ENCODE results near the gene SGMS1. TPM values are rescaled to one million over a fixed set of nuclear protein-coding genes. Genes with fewer than 3 reads are reported as not detected.

SGMS1 gene
- total RNA-seq, 4 donors from 2014 or later = 28.3 to 44.5 (median 41.7) TPM

DNA sequence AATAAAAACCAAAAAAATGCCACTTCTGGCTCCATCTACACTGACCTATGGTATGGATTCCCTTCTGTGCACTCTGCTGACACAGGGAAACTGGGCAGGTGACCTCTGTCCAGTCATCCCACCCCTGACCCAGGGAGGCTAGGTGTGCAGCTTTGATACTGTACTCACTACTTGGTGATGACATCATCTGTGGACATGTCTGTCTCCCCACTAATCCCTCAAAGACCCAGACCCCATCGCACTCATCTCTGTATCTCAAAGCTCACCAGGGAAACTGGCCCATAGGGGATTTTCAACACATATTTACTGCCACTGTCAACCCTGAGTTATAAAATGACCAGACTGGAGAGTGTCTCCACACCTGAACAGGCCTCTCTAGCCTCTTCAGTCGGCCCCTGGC is 10.6 kb downstream of the SGMS1 start:
- H3K27ac ChIP-seq = no peak overlapping the region
- in situ Hi-C loops (cut with MboI; ENCODE audit: low pct_ligation_motif_present in 1 of 4, low pct_unique_long_range_greater_than_20kb in 1 of 4, low sequenced_read_pairs in 3 of 4) = loop anchor here in 3 of 4 donors (25.0 kb wide), 2 partner anchors 201 to 1076 kb away; partner anchors contain the start of gene ERCC6 (in 1 of the 3)
- intact Hi-C loops (cut with DNase I; ENCODE audit: low total_unique reads) = no loop called here
- DNase-seq = no peak
- TF ChIP-seq, protein P1, sequence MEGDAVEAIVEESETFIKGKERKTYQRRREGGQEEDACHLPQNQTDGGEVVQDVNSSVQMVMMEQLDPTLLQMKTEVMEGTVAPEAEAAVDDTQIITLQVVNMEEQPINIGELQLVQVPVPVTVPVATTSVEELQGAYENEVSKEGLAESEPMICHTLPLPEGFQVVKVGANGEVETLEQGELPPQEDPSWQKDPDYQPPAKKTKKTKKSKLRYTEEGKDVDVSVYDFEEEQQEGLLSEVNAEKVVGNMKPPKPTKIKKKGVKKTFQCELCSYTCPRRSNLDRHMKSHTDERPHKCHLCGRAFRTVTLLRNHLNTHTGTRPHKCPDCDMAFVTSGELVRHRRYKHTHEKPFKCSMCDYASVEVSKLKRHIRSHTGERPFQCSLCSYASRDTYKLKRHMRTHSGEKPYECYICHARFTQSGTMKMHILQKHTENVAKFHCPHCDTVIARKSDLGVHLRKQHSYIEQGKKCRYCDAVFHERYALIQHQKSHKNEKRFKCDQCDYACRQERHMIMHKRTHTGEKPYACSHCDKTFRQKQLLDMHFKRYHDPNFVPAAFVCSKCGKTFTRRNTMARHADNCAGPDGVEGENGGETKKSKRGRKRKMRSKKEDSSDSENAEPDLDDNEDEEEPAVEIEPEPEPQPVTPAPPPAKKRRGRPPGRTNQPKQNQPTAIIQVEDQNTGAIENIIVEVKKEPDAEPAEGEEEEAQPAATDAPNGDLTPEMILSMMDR (IDR thresholded peaks at IDR 0.05) = no peak
- TF ChIP-seq POLR2AphosphoS5 (IDR thresholded peaks at IDR 0.05) (no peak), POLR2A (IDR thresholded peaks at IDR 0.05) (no peak)
- WGBS, 2 donors (ENCODE audit: low coverage in 1 of 2) = 69% methylated on average over 2 of the region's 2 CpGs; no CpG with 5 or more reads in 1 of the 2 donors
- H3K27me3 ChIP-seq = no peaks in the 10 kb centered on the region
- H3K4me3 ChIP-seq = no peak overlapping the region
- H3K9me3 ChIP-seq = no peaks in the 10 kb centered on the region
- H3K4me1 ChIP-seq = peaks cover 0 to 13% (median 5%) of the 10 kb centered on the region in 4 donors
- H3K36me3 ChIP-seq = no peaks in the 10 kb centered on the region

DNA sequence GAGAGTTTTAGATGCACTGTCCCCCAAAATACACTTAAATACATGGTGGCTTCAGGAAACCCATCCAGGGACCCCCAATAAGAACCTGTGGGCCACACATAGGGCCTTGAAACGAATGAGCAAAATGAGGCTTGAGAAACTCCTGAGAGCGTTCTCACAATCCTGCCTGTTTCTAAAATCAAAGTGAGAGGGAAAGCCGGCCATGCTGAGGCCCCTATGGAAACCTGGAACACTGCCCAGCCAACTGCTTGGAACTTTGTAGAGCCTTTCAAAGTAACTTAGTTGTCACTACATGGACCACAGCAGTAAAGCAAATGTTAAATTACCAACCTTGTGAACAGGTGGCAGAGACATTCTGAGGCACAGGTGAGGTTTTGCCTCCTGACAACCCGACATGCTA is 13.4 kb downstream of the SGMS1 start:
- no peaks in the 10 kb centered on the region for H3K27me3 ChIP-seq
- H3K27ac ChIP-seq = no peak overlapping the region
- TF ChIP-seq EP300 (IDR thresholded peaks at IDR 0.05; ENCODE audit: low read depth) = no peak
- TF ChIP-seq, protein P1 (IDR thresholded peaks at IDR 0.05) = no peak
- no peak for TF ChIP-seq POLR2A (IDR thresholded peaks at IDR 0.05)
- TF ChIP-seq POLR2AphosphoS5 (IDR thresholded peaks at IDR 0.05) = no peak
- DNase-seq = no peak
- H3K36me3 ChIP-seq = no peaks in the 10 kb centered on the region
- no peak overlapping the region for H3K4me3 ChIP-seq
- peaks cover 8 to 32% (median 22%) of the 10 kb centered on the region in 4 donors for H3K4me1 ChIP-seq
- 66 to 69% methylated on average over 3 to 4 of the region's 4 CpGs for WGBS, 2 donors (ENCODE audit: low coverage in 1 of 2)
- H3K9me3 ChIP-seq = no peaks in the 10 kb centered on the region
- intact Hi-C loops (cut with DNase I; ENCODE audit: low total_unique reads) = no loop called here
- in situ Hi-C loops (cut with MboI; ENCODE audit: low pct_ligation_motif_present in 1 of 4, low pct_unique_long_range_greater_than_20kb in 1 of 4, low sequenced_read_pairs in 3 of 4) = loop anchor here in 3 of 4 donors (25.0 kb wide), 2 partner anchors 198 to 1073 kb away; partner anchors contain the start of gene ERCC6 (in 1 of the 3)

DNA sequence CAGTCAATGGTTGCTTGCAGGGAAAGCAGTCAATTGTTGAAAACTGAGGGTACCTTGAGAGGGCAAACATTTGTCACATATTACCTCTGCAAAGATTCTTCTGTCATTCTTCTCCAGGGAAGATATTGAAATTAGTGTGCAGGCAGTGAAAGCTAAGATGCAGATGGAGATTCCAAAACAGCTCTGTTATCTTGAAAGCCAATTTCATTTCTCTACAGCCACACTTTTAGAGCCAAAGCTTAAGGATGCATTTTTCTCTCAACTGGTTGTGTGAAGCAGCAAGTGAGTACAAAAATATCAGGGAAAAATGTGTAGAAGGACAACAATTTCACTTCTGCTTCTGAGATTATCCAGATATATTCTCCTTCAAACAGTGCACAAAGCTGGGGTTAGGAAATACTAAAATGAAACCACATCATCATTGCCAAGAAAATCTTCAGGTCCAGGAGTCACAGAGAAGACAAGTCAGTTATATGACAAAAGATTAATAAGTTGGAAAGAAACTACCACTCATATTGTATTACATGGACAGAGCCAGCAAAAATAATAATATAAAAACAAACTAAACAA is 16.3 kb downstream of the SGMS1 start:
- Histone ChIP-seq H3K27ac (peak overlapping the region in 1 of 4 donors; percentile 25), H3K9me3 (no peaks in the 10 kb centered on the region), H3K4me3 (no peak overlapping the region), H3K27me3 (no peaks in the 10 kb centered on the region), H3K36me3 (no peaks in the 10 kb centered on the region), H3K4me1 (peaks cover 32 to 57% (median 37%) of the 10 kb centered on the region in 4 donors)
- in situ Hi-C loops (cut with MboI; ENCODE audit: low pct_ligation_motif_present in 1 of 4, low pct_unique_long_range_greater_than_20kb in 1 of 4, low sequenced_read_pairs in 3 of 4) = loop anchor here in 3 of 4 donors (25.0 kb wide), 2 partner anchors 195 to 1070 kb away; partner anchors contain the start of gene ERCC6 (in 1 of the 3)
- TF ChIP-seq POLR2A (IDR thresholded peaks at IDR 0.05) (no peak), POLR2AphosphoS5 (IDR thresholded peaks at IDR 0.05) (no peak), EP300 (IDR thresholded peaks at IDR 0.05; ENCODE audit: low read depth) (no peak)
- TF ChIP-seq, protein P1 (IDR thresholded peaks at IDR 0.05) = no peak
- DNase-seq = no peak
- intact Hi-C loops (cut with DNase I; ENCODE audit: low total_unique reads) = no loop called here

DNA sequence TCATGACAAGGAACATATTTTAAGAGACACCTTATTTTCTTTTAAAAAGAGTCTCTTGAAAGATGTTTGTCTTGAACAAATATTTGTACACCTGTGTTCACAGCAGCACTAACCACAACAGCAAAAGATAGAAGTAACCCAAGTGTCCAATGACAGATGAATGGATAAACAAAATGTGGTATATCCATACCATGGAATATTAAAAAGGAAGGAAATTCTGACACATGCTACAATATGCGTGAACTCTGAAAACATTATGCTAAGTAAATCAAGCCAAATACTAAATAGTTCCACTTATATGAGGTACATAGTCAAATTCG is 17.8 kb downstream of the SGMS1 start:
- intact Hi-C loops (cut with DNase I; ENCODE audit: low total_unique reads) = no loop called here
- H3K9me3 ChIP-seq = no peaks in the 10 kb centered on the region
- no peaks in the 10 kb centered on the region for H3K36me3 ChIP-seq
- peak overlapping the region in 3 of 4 donors; percentile 47 to 74 (median 68) for H3K27ac ChIP-seq
- in situ Hi-C loops (cut with MboI; ENCODE audit: low pct_ligation_motif_present in 1 of 4, low pct_unique_long_range_greater_than_20kb in 1 of 4, low sequenced_read_pairs in 3 of 4) = loop anchor here in 3 of 4 donors (25.0 kb wide), 2 partner anchors 194 to 1069 kb away; partner anchors contain the start of gene ERCC6 (in 1 of the 3)
- TF ChIP-seq, protein P1 (IDR thresholded peaks at IDR 0.05) = no peak
- TF ChIP-seq POLR2AphosphoS5 (IDR thresholded peaks at IDR 0.05) (no peak), EP300 (IDR thresholded peaks at IDR 0.05; ENCODE audit: low read depth) (no peak), POLR2A (IDR thresholded peaks at IDR 0.05) (no peak)
- H3K4me3 ChIP-seq = no peak overlapping the region
- DNase-seq = no peak
- peaks cover 32 to 57% (median 37%) of the 10 kb centered on the region in 4 donors for H3K4me1 ChIP-seq
- H3K27me3 ChIP-seq = no peaks in the 10 kb centered on the region
- WGBS, 2 donors (ENCODE audit: low coverage in 1 of 2) = 86 to 92% methylated on average over 2 of the region's 2 CpGs

Measured in transverse colon (tissue), 4 donors.